Ishikawa (cell line): ENCODE results near the gene RTN1.

ENCODE experiments used
- CEBPB ChIP-seq: IDR thresholded peaks from 2 replicates; pipeline ENCODE4 v1.6.1; 2012
- CREB1 ChIP-seq: IDR thresholded peaks from 2 replicates; pipeline ENCODE4 v1.6.1; 2012; ENCODE audit warnings: low read depth
- EGR1 ChIP-seq: IDR thresholded peaks from 2 replicates; pipeline ENCODE4 v1.6.1; 2012
- EP300 ChIP-seq: IDR thresholded peaks from 2 replicates; pipeline ENCODE4 v1.6.1; 2012; ENCODE audit warnings: borderline replicate concordance
- FOXM1 ChIP-seq: IDR thresholded peaks from 2 replicates; pipeline ENCODE4 v1.6.1; 2012; ENCODE audit warnings: low read depth, borderline replicate concordance
- NFIC ChIP-seq: IDR thresholded peaks from 2 replicates; pipeline ENCODE4 v1.6.1; 2012
- RAD21 ChIP-seq: IDR thresholded peaks from 2 replicates; pipeline ENCODE4 v1.6.1; 2012; ENCODE audit warnings: low read depth
- TAF1 ChIP-seq: IDR thresholded peaks from 2 replicates; pipeline ENCODE4 v1.6.1; 2012; ENCODE audit warnings: low read depth, mild to moderate bottlenecking
- TCF12 ChIP-seq: IDR thresholded peaks from 2 replicates; pipeline ENCODE4 v1.6.1; 2012; ENCODE audit warnings: low read depth
- TEAD4 ChIP-seq: IDR thresholded peaks from 2 replicates; pipeline ENCODE4 v1.6.1; 2012
- YY1 ChIP-seq: IDR thresholded peaks from 2 replicates; pipeline ENCODE4 v1.6.1; 2012; ENCODE audit warnings: low read depth
- ZBTB7A ChIP-seq: IDR thresholded peaks from 2 replicates; pipeline ENCODE4 v1.6.1; 2012; ENCODE audit warnings: low read depth
- TF ChIP-seq, protein P1 (sequence below): IDR thresholded peaks from 2 replicates; pipeline ENCODE4 v1.6.1; 2012; ENCODE audit warnings: low read depth, mild to moderate bottlenecking
- TF ChIP-seq, protein P2 (sequence below): IDR thresholded peaks from 2 replicates; pipeline ENCODE4 v1.6.1; 2012
- TF ChIP-seq, protein P3 (sequence below): IDR thresholded peaks from 2 replicates; pipeline ENCODE4 v1.6.1; 2012

RTN1 gene

DNA sequence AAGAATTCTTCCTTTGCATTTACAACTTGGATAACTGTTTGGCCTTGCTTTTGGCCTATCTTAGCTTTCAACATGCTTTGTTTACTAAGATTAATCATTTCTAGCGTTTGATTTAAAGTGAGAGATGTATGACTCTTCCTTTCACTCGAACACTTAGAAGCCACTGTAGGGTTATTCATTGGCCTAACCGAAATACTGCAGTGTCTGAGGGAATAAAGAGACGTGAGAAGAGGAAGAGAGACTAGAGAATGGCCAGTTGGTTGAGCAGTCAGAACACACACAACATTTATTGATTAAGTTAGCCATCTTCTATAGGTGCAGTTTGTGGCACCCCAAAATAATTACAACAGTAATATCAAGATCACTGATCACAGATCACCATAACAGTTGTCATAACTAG, 231.7 kb downstream of the RTN1 start:
- TF ChIP-seq YY1 = no peak
- no peak for TF ChIP-seq CEBPB
- TF ChIP-seq, protein P1, sequence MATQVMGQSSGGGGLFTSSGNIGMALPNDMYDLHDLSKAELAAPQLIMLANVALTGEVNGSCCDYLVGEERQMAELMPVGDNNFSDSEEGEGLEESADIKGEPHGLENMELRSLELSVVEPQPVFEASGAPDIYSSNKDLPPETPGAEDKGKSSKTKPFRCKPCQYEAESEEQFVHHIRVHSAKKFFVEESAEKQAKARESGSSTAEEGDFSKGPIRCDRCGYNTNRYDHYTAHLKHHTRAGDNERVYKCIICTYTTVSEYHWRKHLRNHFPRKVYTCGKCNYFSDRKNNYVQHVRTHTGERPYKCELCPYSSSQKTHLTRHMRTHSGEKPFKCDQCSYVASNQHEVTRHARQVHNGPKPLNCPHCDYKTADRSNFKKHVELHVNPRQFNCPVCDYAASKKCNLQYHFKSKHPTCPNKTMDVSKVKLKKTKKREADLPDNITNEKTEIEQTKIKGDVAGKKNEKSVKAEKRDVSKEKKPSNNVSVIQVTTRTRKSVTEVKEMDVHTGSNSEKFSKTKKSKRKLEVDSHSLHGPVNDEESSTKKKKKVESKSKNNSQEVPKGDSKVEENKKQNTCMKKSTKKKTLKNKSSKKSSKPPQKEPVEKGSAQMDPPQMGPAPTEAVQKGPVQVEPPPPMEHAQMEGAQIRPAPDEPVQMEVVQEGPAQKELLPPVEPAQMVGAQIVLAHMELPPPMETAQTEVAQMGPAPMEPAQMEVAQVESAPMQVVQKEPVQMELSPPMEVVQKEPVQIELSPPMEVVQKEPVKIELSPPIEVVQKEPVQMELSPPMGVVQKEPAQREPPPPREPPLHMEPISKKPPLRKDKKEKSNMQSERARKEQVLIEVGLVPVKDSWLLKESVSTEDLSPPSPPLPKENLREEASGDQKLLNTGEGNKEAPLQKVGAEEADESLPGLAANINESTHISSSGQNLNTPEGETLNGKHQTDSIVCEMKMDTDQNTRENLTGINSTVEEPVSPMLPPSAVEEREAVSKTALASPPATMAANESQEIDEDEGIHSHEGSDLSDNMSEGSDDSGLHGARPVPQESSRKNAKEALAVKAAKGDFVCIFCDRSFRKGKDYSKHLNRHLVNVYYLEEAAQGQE = no peak
- TF ChIP-seq CREB1 = no peak
- TF ChIP-seq NFIC = no peak
- TF ChIP-seq TEAD4 = no peak
- no peak for TF ChIP-seq ZBTB7A
- TF ChIP-seq EP300 = no peak
- TF ChIP-seq FOXM1 = no peak
- TF ChIP-seq, protein P2, sequence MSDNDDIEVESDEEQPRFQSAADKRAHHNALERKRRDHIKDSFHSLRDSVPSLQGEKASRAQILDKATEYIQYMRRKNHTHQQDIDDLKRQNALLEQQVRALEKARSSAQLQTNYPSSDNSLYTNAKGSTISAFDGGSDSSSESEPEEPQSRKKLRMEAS = no peak
- no peak for TF ChIP-seq RAD21
- TF ChIP-seq EGR1 = no peak
- TF ChIP-seq TAF1 = no peak

DNA sequence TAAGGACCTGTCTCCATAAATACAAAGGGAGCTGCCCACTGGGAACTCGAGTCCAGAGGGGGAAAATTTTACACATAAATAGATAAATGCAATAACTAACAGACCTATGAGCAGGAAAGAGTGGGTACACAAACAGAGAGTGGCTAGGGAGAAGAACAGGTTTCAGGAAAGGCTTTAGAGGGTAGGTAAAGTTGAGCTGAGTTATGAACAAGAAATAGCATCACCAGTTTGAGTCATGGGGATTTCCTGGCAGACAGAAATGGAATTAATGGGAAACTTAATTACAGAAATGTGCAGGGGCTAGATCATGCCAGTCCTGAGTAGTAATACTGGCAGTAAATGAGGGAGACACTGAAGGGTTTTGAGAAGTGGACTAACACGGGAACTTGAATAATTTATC, 236.0 kb downstream of the RTN1 start:
- TF ChIP-seq RAD21 (no peak), EP300 (no peak), CREB1 (no peak), NFIC (no peak), EGR1 (no peak), FOXM1 (no peak), TAF1 (no peak), CEBPB (no peak), YY1 (no peak), ZBTB7A (no peak), TEAD4 (no peak), TCF12 (no peak)
- TF ChIP-seq, protein P2 = no peak
- TF ChIP-seq, protein P1 = no peak

DNA sequence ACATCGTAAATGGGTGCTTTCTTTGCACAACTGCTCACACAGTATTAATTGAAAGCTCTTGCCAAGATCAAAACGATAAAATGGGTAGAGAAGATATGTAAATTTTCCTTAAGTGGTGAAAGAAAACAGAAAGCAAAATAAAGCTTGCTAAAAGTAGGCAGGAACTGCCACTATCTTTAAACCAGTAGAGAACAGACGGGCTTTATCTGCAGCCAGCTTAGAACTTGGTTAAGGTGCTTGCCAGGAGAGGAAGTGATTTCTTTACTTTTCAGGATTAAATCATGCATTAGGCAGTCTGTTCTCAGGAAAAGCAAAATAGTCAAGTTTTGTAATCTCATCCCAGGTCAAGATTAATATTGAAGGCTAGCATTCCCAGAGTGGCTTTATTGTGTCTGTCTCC, 237.1 kb downstream of the RTN1 start:
- TF ChIP-seq TAF1 (no peak), RAD21 (no peak), FOXM1 (no peak), ZBTB7A (no peak), YY1 (no peak), TEAD4 (no peak), NFIC (no peak), TCF12 (no peak), EGR1 (no peak), EP300 (no peak), CEBPB (no peak), CREB1 (no peak)
- TF ChIP-seq, protein P3, sequence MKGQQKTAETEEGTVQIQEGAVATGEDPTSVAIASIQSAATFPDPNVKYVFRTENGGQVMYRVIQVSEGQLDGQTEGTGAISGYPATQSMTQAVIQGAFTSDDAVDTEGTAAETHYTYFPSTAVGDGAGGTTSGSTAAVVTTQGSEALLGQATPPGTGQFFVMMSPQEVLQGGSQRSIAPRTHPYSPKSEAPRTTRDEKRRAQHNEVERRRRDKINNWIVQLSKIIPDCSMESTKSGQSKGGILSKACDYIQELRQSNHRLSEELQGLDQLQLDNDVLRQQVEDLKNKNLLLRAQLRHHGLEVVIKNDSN = no peak
- TF ChIP-seq, protein P2 = no peak
- TF ChIP-seq, protein P1 = no peak

DNA sequence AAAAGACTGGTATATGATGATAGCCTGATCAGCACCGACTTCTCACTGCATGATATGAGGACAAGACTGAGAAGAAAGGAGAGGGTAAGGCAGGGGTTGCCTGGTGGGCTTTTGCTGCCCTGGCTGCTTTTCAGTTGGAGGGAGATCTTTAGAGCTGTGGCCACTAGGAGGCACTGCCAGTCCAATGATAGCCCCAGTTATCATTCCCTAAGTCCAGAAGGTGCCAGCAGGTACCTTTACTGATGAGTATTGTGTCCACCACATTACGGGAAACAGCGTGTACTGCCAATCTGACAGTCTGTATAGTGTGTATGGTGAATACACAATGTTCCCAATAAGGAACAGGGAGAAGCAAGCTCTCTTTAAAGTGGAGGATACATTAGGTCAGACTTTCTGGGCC, 238.2 kb downstream of the RTN1 start:
- peak; percentile 89 for TF ChIP-seq RAD21
- no peak for TF ChIP-seq CREB1

DNA sequence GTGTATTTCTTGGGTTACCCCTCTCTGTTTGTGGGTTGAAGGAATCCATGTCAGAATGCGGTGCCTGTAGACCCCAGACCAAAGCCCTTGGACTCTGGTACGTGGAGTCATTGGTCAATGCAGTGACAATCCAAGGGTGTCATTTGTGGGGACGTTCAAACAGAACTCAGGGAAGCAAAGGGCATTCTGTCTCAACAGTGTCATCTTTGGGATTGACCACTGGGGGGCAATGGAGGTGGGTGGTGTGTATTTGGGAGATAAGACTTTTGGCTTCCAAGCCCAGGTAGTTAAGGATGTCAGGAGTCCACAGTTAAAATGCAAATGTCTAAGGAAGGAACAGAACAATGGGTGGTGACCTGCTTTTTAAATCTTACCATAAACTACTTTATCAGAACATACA, 239.3 kb downstream of the RTN1 start:
- TF ChIP-seq, protein P2 = no peak
- peak; percentile 28; the same call in 1 of the 2 replicates for TF ChIP-seq RAD21
